Calu3 (cell line): ENCODE measurements around the gene STAB1. TPM values are rescaled to one million over a fixed set of nuclear protein-coding genes. Genes with fewer than 3 reads are reported as not detected.

Experiments used
- BruUV-seq: library from RNA; stranded (reverse); fragments of 400-500 nt; replicated peaks from 2 replicates; lab custom pipeline; 2021; lab: Mats Ljungman, UMichigan
- CTCF ChIA-PET: fragments of 300-600 bp; sonication (Branson Sonifier 250); formaldehyde crosslinking; loops from one replicate; lab custom pipeline; 2022; ENCODE audit warnings: antibody characterized with exemption; lab: Charles Lee
- DNase-seq: peaks from one replicate; pipeline ENCODE4 v3.0.0; 2022
- H3K27ac Mint-ChIP-seq: one replicate; pipeline ENCODE4 v1.8.0; 2022; ENCODE audit warnings: mixed read lengths; ENCODE audit not compliant: unreplicated experiment
- H3K27me3 Mint-ChIP-seq: one replicate; pipeline ENCODE4 v1.8.0; 2022; ENCODE audit warnings: mixed read lengths; ENCODE audit not compliant: unreplicated experiment
- H3K36me3 Mint-ChIP-seq: one replicate; pipeline ENCODE4 v1.8.0; 2022; ENCODE audit warnings: mild to moderate bottlenecking, moderate library complexity, mixed read lengths; ENCODE audit not compliant: insufficient read depth, unreplicated experiment
- H3K4me1 Mint-ChIP-seq: one replicate; pipeline ENCODE4 v1.8.0; 2022; ENCODE audit warnings: mild to moderate bottlenecking, low read depth, mixed read lengths; ENCODE audit not compliant: unreplicated experiment
- H3K4me3 Mint-ChIP-seq: one replicate; pipeline ENCODE4 v1.8.0; 2022; ENCODE audit warnings: mild to moderate bottlenecking, low read depth, moderate library complexity, mixed read lengths; ENCODE audit not compliant: unreplicated experiment
- H3K9me3 Mint-ChIP-seq: one replicate; pipeline ENCODE4 v1.8.0; 2022; ENCODE audit warnings: low read depth, mixed read lengths; ENCODE audit not compliant: unreplicated experiment
- intact Hi-C: fragments of 100-400 bp; cut with micrococcal nuclease; formaldehyde crosslinking; loops from one replicate; pipeline ENCODE4 v1.10.0; 2022; ENCODE audit not compliant: unreplicated experiment
- total RNA-seq: library from RNA; stranded (reverse); gene quantifications from 2 replicates; pipeline ENCODE4 v1.2.3, GENCODE V29; 2022
- TF ChIP-seq, protein P1 (sequence below): fragments of 200-600 bp; IDR thresholded peaks from one replicate; pipeline ENCODE4 v1.8.0; 2022; ENCODE audit warnings: antibody characterized with exemption; ENCODE audit not compliant: unreplicated experiment

The STAB1 gene
- total RNA-seq, 1 experiment from 2014 or later: 0.26 TPM

DNA sequence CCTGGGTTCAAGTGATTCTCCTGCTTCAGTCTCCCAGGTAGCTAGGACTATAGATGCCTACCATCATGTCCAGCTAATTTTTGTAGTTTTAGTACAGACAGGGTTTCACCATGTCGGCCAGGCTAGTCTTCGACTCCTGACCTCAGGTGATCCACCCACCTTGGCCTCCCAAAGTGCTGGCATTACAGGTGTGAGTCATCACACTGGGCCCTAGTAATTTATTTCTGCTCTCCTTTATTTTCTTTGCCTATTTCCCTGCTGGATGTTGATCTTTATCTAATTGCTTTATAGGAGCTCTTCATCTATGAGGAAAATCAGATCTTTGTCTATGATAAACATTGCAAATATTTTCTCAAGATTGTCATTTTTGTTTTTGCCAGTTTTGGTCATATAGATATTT lies 72.9 kb downstream of the STAB1 start:
- no TSS peak for BruUV-seq
- TF ChIP-seq, protein P1, sequence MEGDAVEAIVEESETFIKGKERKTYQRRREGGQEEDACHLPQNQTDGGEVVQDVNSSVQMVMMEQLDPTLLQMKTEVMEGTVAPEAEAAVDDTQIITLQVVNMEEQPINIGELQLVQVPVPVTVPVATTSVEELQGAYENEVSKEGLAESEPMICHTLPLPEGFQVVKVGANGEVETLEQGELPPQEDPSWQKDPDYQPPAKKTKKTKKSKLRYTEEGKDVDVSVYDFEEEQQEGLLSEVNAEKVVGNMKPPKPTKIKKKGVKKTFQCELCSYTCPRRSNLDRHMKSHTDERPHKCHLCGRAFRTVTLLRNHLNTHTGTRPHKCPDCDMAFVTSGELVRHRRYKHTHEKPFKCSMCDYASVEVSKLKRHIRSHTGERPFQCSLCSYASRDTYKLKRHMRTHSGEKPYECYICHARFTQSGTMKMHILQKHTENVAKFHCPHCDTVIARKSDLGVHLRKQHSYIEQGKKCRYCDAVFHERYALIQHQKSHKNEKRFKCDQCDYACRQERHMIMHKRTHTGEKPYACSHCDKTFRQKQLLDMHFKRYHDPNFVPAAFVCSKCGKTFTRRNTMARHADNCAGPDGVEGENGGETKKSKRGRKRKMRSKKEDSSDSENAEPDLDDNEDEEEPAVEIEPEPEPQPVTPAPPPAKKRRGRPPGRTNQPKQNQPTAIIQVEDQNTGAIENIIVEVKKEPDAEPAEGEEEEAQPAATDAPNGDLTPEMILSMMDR: no peak
- CTCF ChIA-PET: interaction anchor here (0.6 to 0.9 kb wide), 2 partner anchors 74 to 114 kb away, joined by 5 read pairs; no protein-coding TSS in a partner anchor
- Mint-ChIP-seq H3K4me1 (peaks cover 9% of the 10 kb centered on the region), H3K27me3 (no peaks in the 10 kb centered on the region), H3K4me3 (no peak overlapping the region), H3K9me3 (no peaks in the 10 kb centered on the region), H3K27ac (no peak overlapping the region), H3K36me3 (peaks cover 7% of the 10 kb centered on the region)
- intact Hi-C loops: no loop called here
- no peak for DNase-seq

DNA sequence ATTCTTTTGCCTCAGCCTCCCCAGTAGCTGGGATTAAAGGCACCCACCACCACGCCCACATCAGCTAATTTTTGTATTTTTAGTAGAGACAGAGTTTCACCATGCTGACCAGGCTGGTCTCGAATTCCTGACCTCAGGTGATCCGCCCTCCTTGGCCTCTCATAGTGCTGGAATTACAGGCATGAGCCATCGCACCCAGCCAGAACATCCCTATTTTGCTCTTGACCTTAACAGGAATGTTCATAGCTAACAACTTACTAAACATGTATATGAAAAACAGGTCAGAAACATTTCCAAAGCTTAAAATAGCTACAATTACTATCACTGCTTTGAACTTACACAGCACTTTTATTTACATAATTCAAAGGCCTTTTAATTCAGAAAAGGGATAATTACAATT lies 74.9 kb downstream of the STAB1 start:
- TF ChIP-seq, protein P1: no peak
- Mint-ChIP-seq H3K27ac (no peak overlapping the region), H3K4me1 (peaks cover 9% of the 10 kb centered on the region), H3K36me3 (peaks cover 13% of the 10 kb centered on the region), H3K9me3 (no peaks in the 10 kb centered on the region), H3K4me3 (no peak overlapping the region), H3K27me3 (no peaks in the 10 kb centered on the region)
- BruUV-seq: no TSS peak
- CTCF ChIA-PET: interaction anchor here (0.7 kb wide), 1 partner anchor 1218 kb away, joined by 3 read pairs; no protein-coding TSS in a partner anchor
- DNase-seq: no peak
- intact Hi-C loops: no loop called here

GRCh38 chr3:52572221-52572620 lies 77.1 kb downstream of the STAB1 start:
- no peaks in the 10 kb centered on the region for H3K27me3 Mint-ChIP-seq
- CTCF ChIA-PET: interaction anchor here (0.7 to 0.9 kb wide), 2 partner anchors 40 to 210 kb away, joined by 4 to 6 read pairs; no protein-coding TSS in a partner anchor

More at GRCh38 chr3:52572221-52572620, 77.1 kb downstream of the STAB1 start:
- H3K27ac Mint-ChIP-seq: no peak overlapping the region
- H3K9me3 Mint-ChIP-seq: no peaks in the 10 kb centered on the region
- BruUV-seq: no TSS peak
- no peak overlapping the region for H3K4me3 Mint-ChIP-seq
- no peak for DNase-seq
- intact Hi-C loops: no loop called here
- H3K4me1 Mint-ChIP-seq: peaks cover 9% of the 10 kb centered on the region
- TF ChIP-seq, protein P1: no peak
- peaks cover 19% of the 10 kb centered on the region for H3K36me3 Mint-ChIP-seq

Other genes with a start within 250 kb of the STAB1 start
- 6.5 and 7.1 TPM in 2 replicates for gene PPM1M, start 249.6 kb upstream of the STAB1 start, total RNA-seq
- gene WDR82, start 216.7 kb upstream of the STAB1 start, total RNA-seq: 55.4 and 59.7 TPM in 2 replicates
- gene GLYCTK, start 207.5 kb upstream of the STAB1 start, total RNA-seq: 9.4 and 10.7 TPM in 2 replicates
- 10.2 and 13.1 TPM in 2 replicates for gene DNAH1, start 179.0 kb upstream of the STAB1 start, total RNA-seq
- 55.7 and 65.7 TPM in 2 replicates for gene BAP1, start 85.3 kb upstream of the STAB1 start, total RNA-seq
- gene PHF7, start 84.7 kb upstream of the STAB1 start, total RNA-seq: 3.9 and 5.4 TPM in 2 replicates
- 0.12 and 0.33 TPM in 2 replicates for gene SEMA3G, start 50.2 kb upstream of the STAB1 start, total RNA-seq
- 25.5 and 26.5 TPM in 2 replicates for gene TNNC1, start 41.3 kb upstream of the STAB1 start, total RNA-seq
- gene NISCH, start 39.7 kb upstream of the STAB1 start, total RNA-seq: 58.6 and 67.4 TPM in 2 replicates
- gene NT5DC2, start 38.5 kb downstream of the STAB1 start, total RNA-seq: 100 and 146 TPM in 2 replicates
- 14.0 and 15.1 TPM in 2 replicates for gene UQCC5, start 41.3 kb downstream of the STAB1 start, total RNA-seq
- 48.5 and 54.9 TPM in 2 replicates for gene PBRM1, start 190.6 kb downstream of the STAB1 start, total RNA-seq
- gene GNL3, start 190.7 kb downstream of the STAB1 start, total RNA-seq: 113 and 118 TPM in 2 replicates
- gene GLT8D1, start 210.5 kb downstream of the STAB1 start, total RNA-seq: 36.2 and 40.3 TPM in 2 replicates
- gene SPCS1, start 210.8 kb downstream of the STAB1 start, total RNA-seq: 147 and 151 TPM in 2 replicates